ENCODE results near the gene PINLYP. TPM values are rescaled to one million over a fixed set of nuclear protein-coding genes. Genes with fewer than 3 reads are reported as not detected.
A peak's percentile ranks its signal among the peaks of the same experiment; 100 is the strongest.

Gene PINLYP
- total and polyA plus RNA-seq, 9 of the 15 experiments (the other 6 are each of a cell fraction or from before 2014, with no cell fraction given), result 1.00 to 6.7 (median 2.2) TPM

GRCh38 chr19:43575156-43575950 is at the start of gene PINLYP, which contains the start of gene XRCC1 (continued):
- TF ChIP-seq ZBTB40 (IDR thresholded peaks at IDR 0.05) (peak; percentile 48; the same call in 1 of the 2 replicates), ZBTB40 (CRISPR knock-in tag; IDR thresholded peaks at IDR 0.05) (no peak), ZNF445 (CRISPR knock-in tag; IDR thresholded peaks at IDR 0.05; ENCODE audit: low read depth) (no peak), FOXA1 (IDR thresholded peaks at IDR 0.05; ENCODE audit: borderline replicate concordance) (no peak), MYBL2 (IDR thresholded peaks at IDR 0.05; ENCODE audit: low read depth) (no peak), MYBL2 (CRISPR knock-in tag; IDR thresholded peaks at IDR 0.05; ENCODE audit: borderline replicate concordance) (no peak), SRSF1 (IDR thresholded peaks at IDR 0.05; ENCODE audit: low read depth, low read length) (no peak), MBD2 (IDR thresholded peaks at IDR 0.05; ENCODE audit: borderline replicate concordance, low read depth) (no peak; the same call in 1 of the 2 replicates), KLF10 (CRISPR knock-in tag; IDR thresholded peaks at IDR 0.05) (no peak), ZNF76 (CRISPR knock-in tag; IDR thresholded peaks at IDR 0.05; ENCODE audit: borderline replicate concordance) (no peak), MTA3 (IDR thresholded peaks at IDR 0.05; ENCODE audit: borderline replicate concordance) (no peak), ELK3 (CRISPR knock-in tag; IDR thresholded peaks at IDR 0.05) (no peak), NFATC3 (IDR thresholded peaks at IDR 0.05) (no peak), HDAC8 (tag; IDR thresholded peaks at IDR 0.05) (0 out of 2 replicates have a peak, but pooled peaks have one; percentile 22), TEAD2 (tag; IDR thresholded peaks at IDR 0.05) (no peak)
- TF ChIP-seq, protein P1, sequence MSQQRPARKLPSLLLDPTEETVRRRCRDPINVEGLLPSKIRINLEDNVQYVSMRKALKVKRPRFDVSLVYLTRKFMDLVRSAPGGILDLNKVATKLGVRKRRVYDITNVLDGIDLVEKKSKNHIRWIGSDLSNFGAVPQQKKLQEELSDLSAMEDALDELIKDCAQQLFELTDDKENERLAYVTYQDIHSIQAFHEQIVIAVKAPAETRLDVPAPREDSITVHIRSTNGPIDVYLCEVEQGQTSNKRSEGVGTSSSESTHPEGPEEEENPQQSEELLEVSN (IDR thresholded peaks at IDR 0.05; ENCODE audit: borderline replicate concordance in 1 of 2, extremely low read depth in 1 of 2, insufficient read depth in 1 of 2, insufficient read length in 1 of 2, low read depth in 1 of 2, low read length in 1 of 2, poor library complexity in 1 of 2, severe bottlenecking in 1 of 2), result peak; percentile 75 to 80

All from K562 (cell line).